Ectodermal cell (in vitro differentiated cells): ENCODE measurements around the gene THBS2.

Source experiments
- H3K27ac ChIP-seq: 2 replicates; pipeline ENCODE4 v1.7.0; 2013; ENCODE audit warnings: mild to moderate bottlenecking, low read depth, low read length; ENCODE audit not compliant: insufficient read depth, poor library complexity, severe bottlenecking
- H3K27me3 ChIP-seq: 2 replicates; pipeline ENCODE4 v1.7.0; 2013; ENCODE audit warnings: mild to moderate bottlenecking, low read length; ENCODE audit not compliant: insufficient read depth, control insufficient read depth, poor library complexity, severe bottlenecking
- H3K36me3 ChIP-seq: one replicate; pipeline ENCODE4 v1.7.0; 2013; ENCODE audit warnings: low read length; ENCODE audit not compliant: control insufficient read depth, insufficient read depth
- H3K4me1 ChIP-seq: one replicate; pipeline ENCODE4 v1.7.0; 2013; ENCODE audit warnings: low read length; ENCODE audit not compliant: control insufficient read depth, insufficient read depth
- H3K4me3 ChIP-seq: 2 replicates; pipeline ENCODE4 v1.7.0; 2013; ENCODE audit warnings: low read depth, low read length, control low read depth; ENCODE audit not compliant: insufficient read depth
- H3K9me3 ChIP-seq: 2 replicates; pipeline ENCODE4 v1.7.0; 2013; ENCODE audit warnings: mild to moderate bottlenecking, low read length, moderate library complexity; ENCODE audit not compliant: control insufficient read depth
- WGBS, 2 experiments: methylation state at CpG; one replicate each; pipeline ENCODE4 v1.1.7; 2013; ENCODE audit warnings: missing lambda C conversion rate in 2 of 2; 5-methylcytosine and 5-hydroxymethylcytosine counted together

Gene THBS2

GRCh38 chr6:169234634-169235033 is 19.0 kb downstream of the THBS2 start:
- Histone ChIP-seq H3K36me3 (no peaks in the 10 kb centered on the region), H3K9me3 (no peaks in the 10 kb centered on the region), H3K4me1 (no peaks in the 10 kb centered on the region), H3K4me3 (no peak overlapping the region), H3K27me3 (no peaks in the 10 kb centered on the region), H3K27ac (no peak overlapping the region)
- 96% methylated on average over 18 of the region's 18 CpGs for WGBS, 2 experiments

- Histone ChIP-seq H3K4me1 (no peaks in the 10 kb centered on the region), H3K4me3 (no peak overlapping the region), H3K27me3 (no peaks in the 10 kb centered on the region), H3K36me3 (no peaks in the 10 kb centered on the region), H3K27ac (no peak overlapping the region), H3K9me3 (no peaks in the 10 kb centered on the region)
- 92 to 95% methylated on average over 6 of the region's 6 CpGs for WGBS, 2 experiments
These were observed 19.8 kb downstream of the THBS2 start for GRCh38 chr6:169233832-169234231.

DNA sequence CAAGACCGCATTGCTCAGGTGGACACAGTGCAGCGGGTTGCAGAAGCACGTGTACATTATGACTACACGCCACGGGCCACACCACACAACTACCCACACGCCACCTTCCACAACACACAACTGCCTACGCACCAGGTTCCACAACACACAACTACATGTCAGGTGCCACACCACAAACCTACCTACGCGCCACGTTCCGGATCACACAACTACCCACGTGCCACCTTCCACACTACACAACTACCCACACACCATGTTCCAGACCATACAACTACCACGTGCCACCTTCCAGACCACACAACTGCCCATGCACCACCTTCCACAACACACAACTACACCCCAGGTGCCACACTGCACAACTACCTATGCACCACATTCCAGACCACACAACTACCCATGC is 20.5 kb downstream of the THBS2 start:
- 93 to 96% methylated on average over 13 of the region's 13 CpGs for WGBS, 2 experiments
- H3K4me3 ChIP-seq, result no peak overlapping the region
- no peaks in the 10 kb centered on the region for H3K9me3 ChIP-seq
- H3K4me1 ChIP-seq, result no peaks in the 10 kb centered on the region
- no peak overlapping the region for H3K27ac ChIP-seq
- no peaks in the 10 kb centered on the region for H3K36me3 ChIP-seq
- no peaks in the 10 kb centered on the region for H3K27me3 ChIP-seq

DNA sequence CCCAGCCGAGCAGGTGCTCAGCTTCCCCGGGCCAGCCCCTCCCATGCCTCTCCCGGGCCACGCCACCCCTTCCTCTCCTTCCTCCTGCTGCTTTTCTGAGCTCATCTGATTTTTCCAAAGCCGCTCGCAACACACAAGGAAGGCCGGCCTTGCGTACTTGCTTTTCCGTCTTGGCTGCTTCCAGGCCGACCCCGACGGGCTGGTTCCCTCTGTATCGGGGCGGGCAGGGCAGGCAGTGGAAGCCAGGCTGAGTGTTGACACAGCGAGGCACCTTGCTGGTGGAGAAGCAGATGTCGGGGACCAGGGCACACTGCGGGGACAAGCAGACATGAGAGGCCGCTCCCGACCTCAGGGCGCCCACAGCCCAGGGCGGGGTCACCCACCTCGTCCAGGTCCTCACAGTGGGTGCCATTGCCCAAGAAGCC is 21.1 kb downstream of the THBS2 start:
- Histone ChIP-seq H3K4me3 (no peak overlapping the region), H3K9me3 (no peaks in the 10 kb centered on the region), H3K4me1 (no peaks in the 10 kb centered on the region), H3K36me3 (no peaks in the 10 kb centered on the region), H3K27ac (no peak overlapping the region), H3K27me3 (no peaks in the 10 kb centered on the region)
- WGBS, 2 experiments, result 92% methylated on average over 22 of the region's 22 CpGs

DNA sequence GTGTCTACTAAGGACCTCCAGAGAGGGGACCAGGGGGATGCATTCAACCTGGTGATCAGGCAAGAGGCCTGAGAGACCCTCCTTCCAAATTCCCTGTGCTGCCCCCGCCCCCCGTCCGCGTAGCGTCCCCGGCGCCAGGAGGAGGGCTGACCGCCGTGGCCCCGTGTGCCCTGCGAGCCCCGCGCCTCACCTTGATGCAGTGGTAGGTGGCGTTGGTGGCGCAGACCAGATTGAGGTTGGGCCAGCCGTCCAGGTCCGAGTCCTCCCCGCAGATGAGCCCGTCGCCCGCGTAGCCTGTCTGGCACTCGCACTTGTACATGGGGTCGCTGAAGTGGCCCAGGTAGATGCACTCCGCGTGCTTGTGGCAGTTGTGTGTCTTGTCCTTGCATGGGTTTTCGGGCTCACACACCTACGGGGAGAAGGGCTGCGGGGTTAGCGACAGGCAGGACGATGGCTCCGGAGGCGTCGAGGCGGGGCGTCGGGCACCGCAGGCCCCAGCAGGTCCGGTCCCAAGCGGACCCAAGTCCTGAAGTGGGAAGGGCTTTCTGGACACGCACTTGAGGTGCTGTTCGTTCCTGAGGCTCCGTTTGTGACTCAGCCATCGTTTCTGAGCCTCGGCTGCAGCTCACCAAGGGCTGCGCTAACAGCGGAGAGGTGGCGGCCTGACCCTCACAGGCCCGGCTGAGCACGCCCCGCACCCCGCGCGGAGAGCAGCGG is 21.7 kb downstream of the THBS2 start:
- Histone ChIP-seq H3K27ac (no peak overlapping the region), H3K9me3 (no peaks in the 10 kb centered on the region), H3K27me3 (no peaks in the 10 kb centered on the region), H3K4me3 (no peak overlapping the region), H3K4me1 (no peaks in the 10 kb centered on the region), H3K36me3 (no peaks in the 10 kb centered on the region)
- 97% methylated on average over 55 of the region's 55 CpGs for WGBS, 2 experiments

DNA sequence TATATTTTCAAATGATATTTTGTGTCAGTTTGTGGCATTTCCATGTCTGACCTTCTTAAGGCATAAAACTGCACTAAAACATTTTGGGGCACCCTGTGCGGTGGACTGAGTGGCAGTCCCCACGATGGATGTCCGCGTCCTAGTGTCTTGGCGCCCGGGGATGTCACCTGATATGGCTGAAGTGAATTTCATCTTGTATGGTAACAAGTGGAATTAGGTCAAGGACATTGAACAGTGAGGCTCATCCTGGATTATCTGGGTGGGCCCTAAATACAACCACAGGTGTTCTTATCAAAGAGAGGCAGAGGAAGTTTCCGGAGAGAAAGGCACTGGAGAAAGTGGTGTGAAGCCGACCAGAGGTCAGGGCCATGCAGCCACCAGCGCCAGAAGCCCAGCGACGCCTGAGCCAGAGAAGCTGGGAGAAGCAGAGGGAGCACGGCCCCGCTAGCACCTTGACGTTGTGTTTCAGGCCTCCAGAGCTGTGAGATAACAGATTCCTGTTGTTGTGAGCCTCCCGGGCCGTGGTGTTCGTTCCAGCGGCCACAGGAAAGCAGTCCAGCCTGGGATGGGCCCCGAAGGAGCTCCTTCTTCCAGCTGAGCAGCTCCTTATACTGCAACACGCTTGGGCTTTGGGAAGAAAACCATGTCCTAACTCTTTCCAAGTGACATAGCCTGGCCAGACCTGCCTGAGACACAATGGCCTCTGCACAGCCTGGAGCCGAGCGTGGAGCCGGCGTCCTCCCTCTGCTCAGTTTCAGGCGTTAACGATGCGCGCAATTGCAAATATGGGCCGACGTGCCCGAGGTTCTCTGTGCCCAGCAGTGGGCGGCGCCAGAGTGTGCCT is 22.5 kb downstream of the THBS2 start:
- Histone ChIP-seq H3K4me1 (no peaks in the 10 kb centered on the region), H3K27me3 (no peaks in the 10 kb centered on the region), H3K9me3 (no peaks in the 10 kb centered on the region), H3K27ac (no peak overlapping the region), H3K4me3 (no peak overlapping the region), H3K36me3 (no peaks in the 10 kb centered on the region)
- 95% methylated on average over 33 of the region's 33 CpGs for WGBS, 2 experiments

DNA sequence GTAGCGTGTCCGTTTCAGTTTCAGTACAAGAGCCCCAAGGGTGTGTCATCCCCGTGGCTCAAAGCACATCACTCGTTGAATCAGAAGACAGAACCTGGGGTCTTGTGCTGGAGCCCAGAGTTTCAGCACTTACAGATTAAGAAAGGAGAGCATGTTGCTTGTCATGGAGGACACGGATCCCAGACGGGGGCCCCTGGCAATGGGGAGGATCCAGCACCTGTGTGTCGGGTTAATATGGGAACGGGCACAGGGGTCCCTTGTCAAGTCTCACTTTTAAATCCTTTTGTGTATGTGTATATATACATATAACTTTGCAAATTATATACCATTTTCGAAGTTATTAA is 23.4 kb downstream of the THBS2 start:
- Histone ChIP-seq H3K27ac (no peak overlapping the region), H3K9me3 (no peaks in the 10 kb centered on the region), H3K27me3 (no peaks in the 10 kb centered on the region), H3K36me3 (no peaks in the 10 kb centered on the region), H3K4me3 (no peak overlapping the region), H3K4me1 (no peaks in the 10 kb centered on the region)
- WGBS, 2 experiments, result 91 to 92% methylated on average over 7 to 9 of the region's 9 CpGs

- H3K36me3 ChIP-seq, result no peaks in the 10 kb centered on the region
- H3K4me1 ChIP-seq, result no peaks in the 10 kb centered on the region
- H3K27me3 ChIP-seq, result no peaks in the 10 kb centered on the region
- no peak overlapping the region for H3K27ac ChIP-seq
- no peak overlapping the region for H3K4me3 ChIP-seq
- 88 to 90% methylated on average over 12 of the region's 13 CpGs for WGBS, 2 experiments
- H3K9me3 ChIP-seq, result no peaks in the 10 kb centered on the region
These were observed 23.9 kb downstream of the THBS2 start for GRCh38 chr6:169229615-169230321.

DNA sequence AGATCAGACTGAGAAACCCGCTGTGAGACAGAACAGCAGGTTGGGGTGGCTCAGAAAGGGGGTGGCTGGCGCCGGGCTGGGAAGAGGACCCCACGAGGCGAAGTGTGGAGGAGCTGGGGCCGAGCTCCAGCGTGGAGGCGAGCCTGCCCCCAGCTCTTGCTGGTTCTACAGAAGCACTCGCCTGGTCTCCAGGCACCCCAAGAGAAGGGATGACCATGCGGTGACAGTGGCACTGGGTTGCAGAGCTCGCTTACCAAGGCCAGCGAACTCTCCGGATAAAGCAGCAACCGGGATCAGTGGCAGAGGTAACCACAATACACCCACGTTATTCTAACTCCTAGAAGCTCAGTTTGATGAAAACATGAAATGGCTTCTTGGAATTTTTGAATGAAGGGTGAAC is 26.5 kb downstream of the THBS2 start:
- Histone ChIP-seq H3K27me3 (no peaks in the 10 kb centered on the region), H3K9me3 (no peaks in the 10 kb centered on the region), H3K36me3 (peaks cover under 1% of the 10 kb centered on the region), H3K4me3 (no peak overlapping the region), H3K4me1 (no peaks in the 10 kb centered on the region), H3K27ac (no peak overlapping the region)
- 93 to 94% methylated on average over 15 of the region's 15 CpGs for WGBS, 2 experiments

DNA sequence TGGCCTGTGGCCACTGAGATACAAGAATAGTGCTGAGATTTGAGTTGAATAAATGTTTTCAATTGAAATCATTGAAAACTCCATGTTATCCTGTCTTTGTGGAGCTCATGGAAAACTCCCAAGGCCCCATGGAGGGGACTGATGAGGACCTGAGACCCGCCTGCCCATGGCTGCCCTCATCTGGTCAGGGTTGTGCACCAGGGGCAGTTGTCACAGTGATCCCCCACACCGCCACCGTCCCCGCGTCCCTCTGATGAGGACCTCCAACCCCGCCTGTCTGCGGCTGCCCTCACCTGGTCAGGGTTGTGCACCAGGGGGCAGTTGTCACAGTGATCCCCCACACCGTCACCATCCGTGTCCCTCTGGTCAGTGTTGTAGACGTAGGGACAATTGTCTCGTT is 27.8 kb downstream of the THBS2 start:
- peaks cover 5% of the 10 kb centered on the region for H3K36me3 ChIP-seq
- no peaks in the 10 kb centered on the region for H3K27me3 ChIP-seq
- H3K4me3 ChIP-seq, result no peak overlapping the region
- H3K4me1 ChIP-seq, result no peaks in the 10 kb centered on the region
- 95% methylated on average over 11 of the region's 11 CpGs for WGBS, 2 experiments
- H3K27ac ChIP-seq, result no peak overlapping the region
- no peaks in the 10 kb centered on the region for H3K9me3 ChIP-seq
